K562 (cell line): ENCODE results near the gene SESN3. TPM values are rescaled to one million over a fixed set of nuclear protein-coding genes. Genes with fewer than 3 reads are reported as not detected.
A peak's percentile ranks its signal among the peaks of the same experiment; 100 is the strongest.

ENCODE experiments used
- HSF4 ChIP-seq: fragments of 250-450 bp; sonication (Bioruptor Pico); IDR thresholded peaks from 2 replicates; pipeline ENCODE4 v2.1.2; 2022; ENCODE audit warnings: mild to moderate bottlenecking, moderate library complexity, borderline replicate concordance
- SPI1 ChIP-seq: IDR thresholded peaks from 2 replicates; pipeline ENCODE4 v1.6.1; 2011; ENCODE audit warnings: low read depth, low read length, control low read depth, borderline replicate concordance
- ZNF551 ChIP-seq: fragments of 250-450 bp; sonication (Bioruptor Pico); IDR thresholded peaks from 2 replicates; pipeline ENCODE4 v1.5.0; 2021; ENCODE audit warnings: mild to moderate bottlenecking, moderate library complexity
- polyA plus RNA-seq, 8 experiments: library from polyadenylated mRNA; depleted of rRNA in 4 of 8; stranded (reverse) in 5 of 8; unstranded in 3 of 8; fragments of >200 nt; fragmentation: Nextera tagmentation in 2 of 8; fragmentation: Illumina TruSeq in 1 of 8; extraction: Ambion mirVana in 2 of 8; extraction: Trizol in 1 of 8; gene quantifications; 2 replicates each; pipeline versions ENCODE4 v1.2.1 to v1.2.3, GENCODE V29; 2011 to 2014; ENCODE audit warnings: inconsistent platforms in 1 of 8, missing spikeins in 1 of 8
- total RNA-seq, 7 experiments: library from RNA; depleted of rRNA in 6 of 7; stranded (reverse); fragments of >200 nt in 6 of 7; fragmentation: Illumina TruSeq in 2 of 7; extraction: Trizol in 2 of 7; gene quantifications; 2 replicates each; pipeline versions ENCODE4 v1.2.1 to v1.2.3, GENCODE V29; 2011 to 2021; ENCODE audit warnings: low replicate concordance in 1 of 7
- TF ChIP-seq, protein P1 (sequence below): fragments of 250-450 bp; sonication (Bioruptor Pico); IDR thresholded peaks from 2 replicates; pipeline ENCODE4 v1.9.0; 2021; ENCODE audit warnings: mild to moderate bottlenecking, inconsistent platforms
- TF ChIP-seq, protein P2 (sequence below), 2 experiments: fragments of 450-650 bp in 1 of 2; IDR thresholded peaks; 2 replicates each; pipeline ENCODE4 v1.6.1; 2011 to 2017; ENCODE audit warnings: low read depth in 2 of 2, antibody characterized with exemption in 1 of 2, borderline replicate concordance in 1 of 2, low read length in 1 of 2, mild to moderate bottlenecking in 1 of 2, mixed read lengths in 1 of 2; ENCODE audit not compliant: control insufficient read depth in 1 of 2
- TF ChIP-seq, protein P3 (sequence below): fragments of 250-450 bp; sonication (Bioruptor Pico); IDR thresholded peaks from 2 replicates; pipeline ENCODE4 v1.5.0; 2021; ENCODE audit warnings: mild to moderate bottlenecking, borderline replicate concordance

SESN3 gene
- total and polyA plus RNA-seq, 9 of the 15 experiments (the other 6 are each of a cell fraction or from before 2014, with no cell fraction given) = 0.44 to 2.6 (median 1.5) TPM

DNA sequence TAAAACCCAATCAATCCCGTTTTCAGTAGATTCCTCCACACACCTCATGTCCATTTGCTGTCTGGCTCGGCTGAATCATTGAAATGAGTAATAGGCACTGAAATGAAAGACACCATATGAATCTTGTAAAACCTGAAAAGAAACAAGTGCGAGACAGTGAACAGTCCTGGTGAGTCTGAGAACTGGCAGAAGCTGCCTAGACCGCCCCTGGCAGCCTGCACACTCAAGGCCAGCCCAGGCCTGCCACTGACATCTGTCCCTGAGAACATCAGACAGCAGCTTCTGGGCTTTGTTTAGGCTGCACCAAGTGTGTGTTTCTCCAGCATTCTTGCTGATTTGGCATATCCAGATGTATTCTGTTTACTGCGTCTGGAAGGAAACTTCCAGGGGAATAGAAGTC, 96.5 kb downstream of the SESN3 start (continued):
- TF ChIP-seq, protein P1, sequence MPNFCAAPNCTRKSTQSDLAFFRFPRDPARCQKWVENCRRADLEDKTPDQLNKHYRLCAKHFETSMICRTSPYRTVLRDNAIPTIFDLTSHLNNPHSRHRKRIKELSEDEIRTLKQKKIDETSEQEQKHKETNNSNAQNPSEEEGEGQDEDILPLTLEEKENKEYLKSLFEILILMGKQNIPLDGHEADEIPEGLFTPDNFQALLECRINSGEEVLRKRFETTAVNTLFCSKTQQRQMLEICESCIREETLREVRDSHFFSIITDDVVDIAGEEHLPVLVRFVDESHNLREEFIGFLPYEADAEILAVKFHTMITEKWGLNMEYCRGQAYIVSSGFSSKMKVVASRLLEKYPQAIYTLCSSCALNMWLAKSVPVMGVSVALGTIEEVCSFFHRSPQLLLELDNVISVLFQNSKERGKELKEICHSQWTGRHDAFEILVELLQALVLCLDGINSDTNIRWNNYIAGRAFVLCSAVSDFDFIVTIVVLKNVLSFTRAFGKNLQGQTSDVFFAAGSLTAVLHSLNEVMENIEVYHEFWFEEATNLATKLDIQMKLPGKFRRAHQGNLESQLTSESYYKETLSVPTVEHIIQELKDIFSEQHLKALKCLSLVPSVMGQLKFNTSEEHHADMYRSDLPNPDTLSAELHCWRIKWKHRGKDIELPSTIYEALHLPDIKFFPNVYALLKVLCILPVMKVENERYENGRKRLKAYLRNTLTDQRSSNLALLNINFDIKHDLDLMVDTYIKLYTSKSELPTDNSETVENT (CRISPR knock-in tag) = no peak
- TF ChIP-seq HSF4 (CRISPR knock-in tag) (no peak), ZNF551 (no peak), SPI1 (0 out of 2 replicates have a peak, but pooled peaks have one; percentile 18)
- TF ChIP-seq, protein P2, sequence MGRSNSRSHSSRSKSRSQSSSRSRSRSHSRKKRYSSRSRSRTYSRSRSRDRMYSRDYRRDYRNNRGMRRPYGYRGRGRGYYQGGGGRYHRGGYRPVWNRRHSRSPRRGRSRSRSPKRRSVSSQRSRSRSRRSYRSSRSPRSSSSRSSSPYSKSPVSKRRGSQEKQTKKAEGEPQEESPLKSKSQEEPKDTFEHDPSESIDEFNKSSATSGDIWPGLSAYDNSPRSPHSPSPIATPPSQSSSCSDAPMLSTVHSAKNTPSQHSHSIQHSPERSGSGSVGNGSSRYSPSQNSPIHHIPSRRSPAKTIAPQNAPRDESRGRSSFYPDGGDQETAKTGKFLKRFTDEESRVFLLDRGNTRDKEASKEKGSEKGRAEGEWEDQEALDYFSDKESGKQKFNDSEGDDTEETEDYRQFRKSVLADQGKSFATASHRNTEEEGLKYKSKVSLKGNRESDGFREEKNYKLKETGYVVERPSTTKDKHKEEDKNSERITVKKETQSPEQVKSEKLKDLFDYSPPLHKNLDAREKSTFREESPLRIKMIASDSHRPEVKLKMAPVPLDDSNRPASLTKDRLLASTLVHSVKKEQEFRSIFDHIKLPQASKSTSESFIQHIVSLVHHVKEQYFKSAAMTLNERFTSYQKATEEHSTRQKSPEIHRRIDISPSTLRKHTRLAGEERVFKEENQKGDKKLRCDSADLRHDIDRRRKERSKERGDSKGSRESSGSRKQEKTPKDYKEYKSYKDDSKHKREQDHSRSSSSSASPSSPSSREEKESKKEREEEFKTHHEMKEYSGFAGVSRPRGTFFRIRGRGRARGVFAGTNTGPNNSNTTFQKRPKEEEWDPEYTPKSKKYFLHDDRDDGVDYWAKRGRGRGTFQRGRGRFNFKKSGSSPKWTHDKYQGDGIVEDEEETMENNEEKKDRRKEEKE (IDR thresholded peaks at IDR 0.05; ENCODE audit: borderline replicate concordance in 1 of 2, control insufficient read depth in 1 of 2, low read depth in 2 of 2, low read length in 1 of 2) = no peak
- TF ChIP-seq, protein P3, sequence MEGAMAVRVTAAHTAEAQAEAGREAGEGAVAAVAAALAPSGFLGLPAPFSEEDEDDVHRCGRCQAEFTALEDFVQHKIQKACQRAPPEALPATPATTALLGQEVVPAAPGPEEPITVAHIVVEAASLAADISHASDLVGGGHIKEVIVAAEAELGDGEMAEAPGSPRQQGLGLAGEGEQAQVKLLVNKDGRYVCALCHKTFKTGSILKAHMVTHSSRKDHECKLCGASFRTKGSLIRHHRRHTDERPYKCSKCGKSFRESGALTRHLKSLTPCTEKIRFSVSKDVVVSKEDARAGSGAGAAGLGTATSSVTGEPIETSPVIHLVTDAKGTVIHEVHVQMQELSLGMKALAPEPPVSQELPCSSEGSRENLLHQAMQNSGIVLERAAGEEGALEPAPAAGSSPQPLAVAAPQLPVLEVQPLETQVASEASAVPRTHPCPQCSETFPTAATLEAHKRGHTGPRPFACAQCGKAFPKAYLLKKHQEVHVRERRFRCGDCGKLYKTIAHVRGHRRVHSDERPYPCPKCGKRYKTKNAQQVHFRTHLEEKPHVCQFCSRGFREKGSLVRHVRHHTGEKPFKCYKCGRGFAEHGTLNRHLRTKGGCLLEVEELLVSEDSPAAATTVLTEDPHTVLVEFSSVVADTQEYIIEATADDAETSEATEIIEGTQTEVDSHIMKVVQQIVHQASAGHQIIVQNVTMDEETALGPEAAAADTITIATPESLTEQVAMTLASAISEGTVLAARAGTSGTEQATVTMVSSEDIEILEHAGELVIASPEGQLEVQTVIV = no peak
